ENCODE results near the gene XXYLT1. TPM values are rescaled to one million over a fixed set of nuclear protein-coding genes. Genes with fewer than 3 reads are reported as not detected.

XXYLT1 gene
- polyA plus RNA-seq, 4 donors, result 28.9 to 35.7 (median 31.3) TPM

DNA sequence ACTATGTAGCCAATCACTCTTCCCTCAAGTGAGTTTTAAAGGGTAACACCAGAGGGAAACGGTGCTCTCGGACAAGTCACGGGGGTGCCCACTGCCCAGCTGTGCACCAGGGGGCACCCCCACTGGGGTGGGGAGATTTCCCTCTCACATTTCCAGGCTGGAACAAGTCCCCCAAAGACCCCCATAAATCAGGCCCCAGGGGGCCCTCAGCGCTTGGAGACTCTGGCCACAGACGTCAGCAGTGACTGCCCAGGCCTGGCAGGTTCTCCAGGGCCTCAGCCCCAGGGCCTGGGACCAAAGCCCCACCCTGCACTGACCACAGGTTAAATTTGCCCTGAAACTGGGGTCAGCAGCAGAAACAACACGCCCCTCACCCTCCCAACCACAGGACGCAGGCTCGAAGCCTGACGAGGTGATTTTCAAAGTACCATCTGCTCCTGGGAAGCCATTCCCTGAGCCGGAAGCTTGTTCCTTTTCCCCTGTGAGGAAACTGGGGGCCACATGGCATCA lies 17.0 kb downstream of the XXYLT1 start:
- DNase-seq (ENCODE audit: low read depth in 4 of 4, low spot score in 3 of 4), result no peak

DNA sequence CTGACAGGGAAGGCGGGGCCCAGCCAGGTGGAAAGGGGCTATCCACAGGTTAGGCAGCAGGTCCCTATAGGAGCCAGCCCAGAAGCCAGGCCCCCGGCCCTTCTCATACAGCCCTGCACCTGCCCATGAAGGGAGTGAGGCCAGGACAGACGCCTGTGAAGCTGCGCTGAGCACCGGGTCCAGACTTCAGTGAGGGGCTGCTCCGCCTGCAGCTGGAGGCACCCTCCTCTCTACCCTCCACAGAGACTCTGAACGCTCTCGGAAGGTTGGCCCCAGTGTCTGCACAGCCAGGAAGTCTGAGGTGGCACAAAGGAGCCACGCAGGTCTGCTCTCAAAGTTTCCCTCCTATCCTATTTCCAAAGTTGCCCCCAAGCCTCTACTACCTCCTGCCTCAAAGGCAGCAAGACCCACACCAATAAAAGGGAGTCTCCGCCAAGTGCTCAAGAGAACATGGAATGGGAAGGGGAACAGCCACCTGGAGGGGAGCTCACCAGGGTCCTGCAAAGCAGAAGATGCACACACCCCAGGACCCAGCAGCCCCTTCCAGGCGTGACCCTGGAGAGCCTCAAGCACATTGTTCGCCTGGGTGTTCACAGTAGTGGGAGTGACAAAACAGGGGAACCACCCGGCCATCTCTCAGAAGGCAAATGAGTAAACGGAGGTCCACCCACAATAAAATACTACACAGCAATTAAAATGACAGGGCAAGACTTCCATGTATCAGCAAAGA lies 19.5 kb downstream of the XXYLT1 start:
- no peak for DNase-seq (ENCODE audit: low read depth in 4 of 4, low spot score in 3 of 4)

DNA sequence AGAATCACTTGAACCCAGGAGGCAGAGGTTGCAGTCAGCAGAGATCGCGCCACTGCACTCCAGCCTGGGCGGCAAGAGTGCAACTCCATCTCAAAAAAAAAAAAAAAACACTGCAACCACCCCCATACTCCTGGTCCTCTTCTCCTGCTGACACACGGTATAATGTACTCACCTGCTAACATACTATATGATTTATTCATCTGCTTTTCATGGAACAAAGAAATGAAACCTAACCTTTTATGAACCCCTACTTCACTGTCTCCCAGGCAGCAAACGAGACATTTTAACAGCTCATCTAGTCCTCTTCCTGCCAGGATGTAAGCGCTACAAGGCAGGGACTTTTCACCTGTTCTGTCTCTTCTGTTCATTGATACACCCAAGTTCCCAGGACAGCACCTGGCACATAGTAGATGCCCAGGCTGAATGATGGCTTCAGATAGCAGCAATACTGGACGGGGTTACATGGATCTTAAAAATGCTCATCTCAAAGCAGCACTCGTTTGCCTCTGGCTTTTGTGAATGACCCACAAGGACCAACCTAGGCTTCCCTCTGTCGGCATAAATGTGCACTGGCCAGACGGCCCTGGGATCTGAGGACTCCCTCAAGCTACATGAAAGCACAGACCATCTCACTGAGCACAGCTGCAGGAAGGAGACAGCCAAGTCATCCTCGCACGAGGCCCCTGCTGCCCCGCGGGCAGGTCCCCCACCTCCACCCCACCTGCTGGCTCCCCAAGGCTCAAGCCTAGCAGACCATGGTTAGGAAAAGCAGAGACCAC lies 20.3 kb downstream of the XXYLT1 start:
- no peak for DNase-seq (ENCODE audit: low read depth in 4 of 4, low spot score in 3 of 4)

DNA sequence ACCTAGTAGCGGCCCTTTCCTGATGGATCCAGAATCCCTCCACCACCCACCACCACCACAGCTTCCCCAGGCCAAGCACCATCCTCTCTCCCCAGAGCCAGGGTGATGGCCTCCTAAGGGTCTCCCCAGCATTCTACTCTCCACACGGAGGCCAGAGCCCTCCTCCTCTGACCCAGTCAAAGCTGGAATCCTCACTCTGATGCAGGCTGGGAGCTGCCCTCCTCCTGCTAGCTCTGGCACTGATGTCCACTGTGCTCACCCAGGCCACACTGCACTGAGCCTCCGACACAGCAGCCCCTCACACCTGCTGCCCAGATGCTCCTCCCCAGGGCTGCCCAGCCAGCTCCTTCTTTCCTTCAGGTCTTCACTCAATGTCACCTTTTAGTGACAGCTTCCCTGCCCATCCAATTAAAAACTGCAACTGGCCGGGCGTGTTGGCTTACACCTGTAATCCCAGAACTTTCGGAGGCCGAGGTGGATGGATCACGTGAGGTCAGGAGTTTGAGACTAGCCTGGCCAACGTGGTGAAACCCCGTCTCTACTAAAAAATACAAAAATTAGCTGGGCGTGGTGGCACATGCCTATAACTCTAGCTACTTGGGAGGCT lies 21.0 kb downstream of the XXYLT1 start:
- DNase-seq (ENCODE audit: low read depth in 4 of 4, low spot score in 3 of 4), result no peak

DNA sequence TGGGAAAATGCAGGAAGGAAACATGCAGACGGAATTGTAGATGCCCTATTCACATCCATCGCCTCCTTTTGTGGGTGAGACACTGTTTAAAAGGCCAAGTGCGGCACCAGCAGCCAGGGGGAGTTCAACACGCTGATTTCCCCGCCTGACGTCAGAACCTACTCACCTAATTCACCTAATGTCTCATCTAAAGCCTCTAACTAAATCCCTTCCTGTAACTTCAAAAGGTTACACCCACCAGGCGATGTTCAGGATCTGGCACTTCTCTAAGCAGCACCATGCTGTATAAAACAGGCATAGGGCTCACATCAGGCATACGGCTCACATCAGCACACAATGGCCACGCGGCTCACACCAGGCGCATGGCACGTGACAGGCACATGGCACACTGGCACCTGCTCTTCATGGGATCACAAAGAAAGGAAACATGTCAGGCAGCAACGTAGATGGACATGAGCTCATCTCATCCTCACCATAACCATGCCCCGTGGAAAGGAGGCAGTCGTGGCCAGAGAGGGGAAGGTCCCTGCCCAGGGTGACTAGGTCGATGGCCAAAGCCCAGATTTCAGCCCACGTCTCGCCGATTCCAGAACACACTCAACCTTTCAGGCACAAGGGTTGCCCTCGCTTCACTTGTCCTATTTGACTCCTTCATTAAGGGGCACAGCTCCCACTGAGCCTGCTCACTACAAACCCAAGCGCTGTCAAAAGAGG lies 21.7 kb downstream of the XXYLT1 start:
- DNase-seq (ENCODE audit: low read depth in 4 of 4, low spot score in 3 of 4), result no peak

DNA sequence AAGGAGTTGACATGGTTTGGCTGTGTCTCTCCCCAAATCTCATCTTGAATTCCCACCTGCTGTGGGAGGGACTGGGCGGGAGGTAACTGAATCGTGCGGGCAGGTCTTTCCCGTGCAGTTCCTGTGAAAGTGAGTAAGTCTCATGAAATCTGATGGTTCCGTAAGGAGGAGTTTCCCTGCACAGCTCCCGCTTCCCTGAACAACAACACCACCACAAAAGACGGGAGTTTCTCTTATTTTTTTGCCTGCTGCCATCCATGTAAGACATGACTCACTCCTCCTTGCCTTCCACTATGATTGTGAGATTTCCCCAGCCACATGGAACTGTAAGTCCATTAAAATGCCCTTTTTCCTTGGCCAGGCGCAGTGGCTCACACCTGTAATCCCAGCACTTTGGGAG lies 22.7 kb downstream of the XXYLT1 start:
- DNase-seq (ENCODE audit: low read depth in 4 of 4, low spot score in 3 of 4), result no peak

DNA sequence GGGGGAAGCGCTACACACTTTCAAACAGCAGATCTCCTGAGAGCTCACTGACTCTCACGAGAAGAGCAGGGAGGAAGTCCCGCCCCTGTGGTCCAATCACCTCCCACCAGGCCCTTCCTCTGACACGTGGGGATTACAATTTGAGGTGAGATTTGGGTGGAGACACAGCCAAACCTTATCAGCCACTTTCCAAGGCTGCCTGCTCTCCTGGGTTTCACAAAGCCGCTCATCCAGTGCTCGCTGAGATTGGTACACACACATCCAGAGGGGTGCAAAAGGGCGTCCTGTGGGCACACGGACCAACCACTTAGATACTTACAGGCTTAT lies 23.1 kb downstream of the XXYLT1 start:
- no peak for DNase-seq (ENCODE audit: low read depth in 4 of 4, low spot score in 3 of 4)

DNA sequence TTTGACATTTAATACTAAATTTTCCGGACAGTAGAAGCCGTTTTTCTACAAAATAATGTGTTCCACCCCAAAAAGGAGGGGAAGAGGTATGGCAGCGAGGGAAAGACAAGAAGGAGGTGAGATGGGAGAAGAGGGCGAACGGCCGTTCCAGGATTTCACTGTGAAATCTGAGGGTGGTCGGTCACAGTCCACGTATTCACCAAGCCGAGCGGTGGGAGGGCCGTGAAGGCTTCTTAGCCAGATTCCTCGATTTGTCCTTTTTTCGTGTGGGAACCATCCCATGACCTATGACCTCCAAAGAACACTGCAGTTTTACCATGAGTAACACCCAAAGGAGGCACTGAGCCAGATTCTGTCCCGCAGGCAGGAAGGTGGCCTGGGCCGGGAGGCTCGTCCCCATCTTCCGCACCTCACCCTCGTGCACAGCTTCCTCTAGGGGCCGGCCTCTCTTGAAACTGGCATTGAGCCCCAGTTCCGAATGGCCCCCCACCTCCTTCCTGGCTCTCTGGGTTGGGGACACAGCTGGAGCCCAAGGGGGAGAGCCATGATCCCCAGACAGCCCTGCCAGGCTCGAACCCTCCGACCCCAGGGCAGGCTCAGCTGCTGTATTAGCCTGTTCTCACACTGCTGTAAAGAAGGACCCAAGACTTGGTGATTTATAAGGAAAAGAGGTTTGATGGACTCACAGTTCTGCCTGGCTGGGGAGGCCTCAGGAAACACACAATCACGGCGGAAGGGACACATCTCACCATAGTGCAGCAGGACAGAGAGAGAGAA lies 23.7 kb downstream of the XXYLT1 start:
- DNase-seq (ENCODE audit: low read depth in 4 of 4, low spot score in 3 of 4), result no peak

DNA sequence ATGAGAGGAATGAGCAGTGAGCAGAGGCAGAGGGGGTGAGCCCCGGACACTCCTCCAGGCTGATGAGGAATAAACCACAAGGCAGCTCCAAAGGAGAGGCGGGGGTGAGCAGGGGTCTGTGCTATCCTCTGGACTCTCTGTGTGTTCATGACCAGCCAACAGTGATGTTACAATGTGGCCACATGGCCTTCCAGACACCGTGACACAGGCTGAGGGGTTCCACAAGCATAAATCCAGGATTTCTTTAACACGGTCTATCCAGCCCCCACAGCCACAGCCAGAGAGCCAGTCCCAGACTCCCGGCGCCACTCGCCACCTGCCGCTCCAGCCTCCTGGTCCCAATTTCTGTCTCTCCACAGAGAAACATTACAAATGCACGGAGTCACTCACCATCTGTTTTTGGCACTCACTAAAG lies 24.4 kb downstream of the XXYLT1 start:
- no peak for DNase-seq (ENCODE audit: low read depth in 4 of 4, low spot score in 3 of 4)

DNA sequence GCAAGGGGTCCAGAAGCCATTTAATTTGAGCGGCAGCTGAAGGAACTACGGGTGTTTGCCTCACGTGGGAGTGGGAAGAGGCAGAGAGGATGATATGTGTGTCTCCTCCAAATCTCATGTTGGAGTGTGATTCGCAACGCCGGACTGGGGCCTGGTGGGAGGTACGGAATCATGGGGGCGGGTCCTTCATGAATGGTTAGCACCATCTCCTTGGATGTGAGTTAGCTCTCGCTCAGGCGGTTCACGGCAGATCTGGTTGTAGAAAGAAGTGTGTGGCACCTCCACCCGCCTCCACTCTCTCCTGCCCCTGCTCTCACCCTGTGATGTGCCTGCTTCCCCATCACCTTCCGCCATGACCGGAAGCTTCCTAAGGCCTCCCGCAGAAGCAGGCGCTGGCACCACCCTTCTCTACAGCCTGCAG lies 25.4 kb downstream of the XXYLT1 start:
- no peak for DNase-seq (ENCODE audit: low read depth in 4 of 4, low spot score in 3 of 4)

DNA sequence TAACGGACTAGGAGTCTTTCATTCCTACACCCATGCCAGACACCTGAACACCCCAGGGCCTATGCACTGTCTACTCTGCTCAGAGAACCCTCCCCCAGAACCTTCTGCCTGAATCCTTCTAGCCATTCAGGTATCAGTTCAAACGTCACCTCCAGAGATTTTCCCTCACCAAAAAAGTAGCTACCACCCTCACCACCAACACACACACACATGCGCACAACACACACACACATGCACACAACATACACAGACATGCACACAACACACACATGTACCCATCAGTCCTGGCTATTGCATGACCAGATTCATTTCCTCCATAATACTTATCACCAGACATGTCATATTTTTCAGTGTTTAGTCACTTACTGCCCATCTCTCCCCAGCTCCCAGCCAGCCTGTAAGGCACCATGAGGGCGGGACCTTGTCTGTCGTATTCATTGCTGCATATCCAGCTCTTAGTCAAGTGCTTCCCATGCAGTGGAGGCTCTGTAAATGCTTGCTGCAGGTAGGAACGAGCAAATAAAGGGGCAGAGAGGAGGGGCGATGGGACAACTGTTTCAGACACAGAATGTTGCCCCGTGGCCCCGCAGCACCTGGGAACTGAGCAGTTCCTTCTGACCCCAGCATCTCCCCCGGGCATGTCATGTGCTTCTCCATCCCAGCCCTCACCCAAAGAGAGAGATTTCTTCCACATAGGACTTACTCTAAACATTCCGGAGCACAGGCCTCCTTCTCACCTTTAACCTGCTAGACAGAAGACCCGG lies 29.2 kb downstream of the XXYLT1 start:
- no peak for DNase-seq (ENCODE audit: low read depth in 4 of 4, low spot score in 3 of 4)

DNA sequence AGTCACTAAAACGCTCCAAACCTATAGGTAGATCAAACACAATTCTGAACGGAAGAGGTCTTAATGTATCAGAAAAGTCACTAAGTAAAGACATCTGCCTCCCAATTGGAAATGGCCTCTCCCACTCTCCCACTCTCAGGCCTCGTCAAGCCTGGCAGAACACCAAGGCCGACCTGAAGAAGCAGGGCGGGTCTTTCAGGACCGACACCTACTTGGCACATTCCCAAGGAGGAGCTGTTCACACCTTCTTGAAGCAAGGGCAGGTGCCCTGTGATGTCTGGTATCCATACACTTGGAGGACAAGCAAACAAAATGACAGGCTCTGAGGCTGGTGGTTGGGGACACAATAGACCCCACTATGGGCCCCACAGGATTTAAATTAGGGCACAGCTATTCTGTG lies 30.0 kb downstream of the XXYLT1 start:
- no peak for DNase-seq (ENCODE audit: low read depth in 4 of 4, low spot score in 3 of 4)

DNA sequence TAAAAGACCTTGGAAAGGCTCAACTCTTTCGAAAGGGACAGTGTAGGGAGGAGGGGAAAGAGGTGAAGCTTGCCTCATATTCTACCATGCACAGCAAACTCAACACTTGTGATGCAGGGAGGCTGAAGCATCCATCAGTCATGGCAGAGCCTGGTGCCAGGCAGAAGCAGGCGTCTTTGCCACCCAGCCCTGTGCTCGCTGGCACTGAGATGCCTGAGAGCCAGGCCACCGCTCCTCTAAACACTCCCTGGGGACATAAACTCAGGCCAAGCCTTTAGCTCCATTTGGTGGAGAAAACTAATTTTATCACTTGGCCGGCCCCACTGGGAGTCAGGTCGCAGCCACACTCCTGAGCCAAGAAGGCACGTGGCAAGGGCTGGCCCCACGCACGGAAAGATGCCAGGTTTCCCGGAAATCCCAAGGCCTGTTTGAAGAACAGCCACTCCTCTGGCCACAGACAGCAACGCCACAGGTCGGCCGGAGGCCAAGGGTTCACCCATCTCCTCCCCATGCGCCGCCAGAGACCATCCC lies 30.7 kb downstream of the XXYLT1 start:
- DNase-seq (ENCODE audit: low read depth in 4 of 4, low spot score in 3 of 4), result no peak

DNA sequence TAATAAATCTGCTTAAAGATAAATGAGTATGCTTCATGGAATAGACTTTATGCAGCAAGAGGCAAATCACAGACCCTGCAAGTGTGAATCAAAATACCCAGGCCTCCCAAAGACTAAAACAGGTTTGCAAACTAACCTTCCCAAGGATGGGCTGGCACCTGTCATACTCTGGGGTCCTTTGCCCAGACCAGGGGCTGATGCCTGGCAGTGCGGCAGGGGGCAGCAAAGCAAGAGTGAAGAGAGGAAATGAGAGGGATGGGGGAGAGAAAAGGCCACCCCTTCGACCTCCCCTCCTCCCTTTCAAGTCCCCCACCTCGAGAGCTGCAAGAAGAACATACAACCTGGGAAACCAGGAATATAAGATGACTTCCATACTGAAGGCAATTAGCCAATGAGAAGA lies 31.8 kb downstream of the XXYLT1 start:
- no peak for DNase-seq (ENCODE audit: low read depth in 4 of 4, low spot score in 3 of 4)

DNA sequence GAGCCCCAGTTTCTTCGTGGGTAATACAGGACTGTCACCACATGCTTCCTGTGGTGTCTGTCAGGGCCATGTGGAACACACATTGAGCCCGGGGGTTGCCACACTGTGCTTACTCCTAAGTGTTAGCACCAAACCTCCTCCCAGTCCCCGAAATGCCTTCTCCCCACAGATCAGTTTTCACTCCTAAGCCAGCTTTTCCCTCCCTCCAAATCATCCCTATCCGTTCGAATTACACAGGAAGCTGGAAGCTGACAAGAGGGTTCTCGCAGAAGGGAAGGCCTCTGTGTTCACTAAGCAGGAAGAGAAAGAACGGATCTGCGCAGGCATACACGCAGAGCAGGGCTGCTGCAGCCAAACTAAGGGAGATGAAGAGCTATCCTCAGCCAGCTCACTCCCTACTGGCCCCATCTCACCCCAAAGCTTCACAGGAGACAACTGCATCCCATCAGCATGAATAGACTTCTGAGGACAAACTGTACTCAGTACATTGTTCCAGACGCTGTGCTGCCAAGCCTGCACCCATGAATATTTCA lies 32.3 kb downstream of the XXYLT1 start:
- no peak for DNase-seq (ENCODE audit: low read depth in 4 of 4, low spot score in 3 of 4)

DNA sequence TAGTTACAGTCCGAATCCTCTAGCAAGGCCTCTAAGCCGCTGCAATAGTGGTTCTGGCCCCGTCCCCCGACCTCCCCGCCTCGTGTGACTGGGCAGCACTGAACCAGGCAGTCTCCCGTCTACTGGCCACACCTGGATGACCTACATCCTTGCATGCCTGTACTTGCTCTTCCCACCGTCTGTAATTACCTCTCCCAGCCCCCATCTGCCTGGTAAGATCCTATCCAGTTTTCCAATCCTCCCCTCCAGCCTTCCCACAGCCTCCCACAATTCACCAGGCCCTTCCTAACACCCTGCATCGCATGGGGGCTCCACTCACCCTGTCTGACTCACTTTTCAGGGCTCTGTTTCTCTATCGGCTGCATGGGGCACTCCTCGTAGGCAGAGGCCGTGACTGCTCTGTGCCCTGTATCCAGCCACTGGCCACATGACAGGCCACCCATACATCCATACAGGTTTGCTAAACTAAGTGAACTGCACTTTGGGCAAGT lies 32.8 kb downstream of the XXYLT1 start:
- DNase-seq (ENCODE audit: low read depth in 4 of 4, low spot score in 3 of 4), result no peak

DNA sequence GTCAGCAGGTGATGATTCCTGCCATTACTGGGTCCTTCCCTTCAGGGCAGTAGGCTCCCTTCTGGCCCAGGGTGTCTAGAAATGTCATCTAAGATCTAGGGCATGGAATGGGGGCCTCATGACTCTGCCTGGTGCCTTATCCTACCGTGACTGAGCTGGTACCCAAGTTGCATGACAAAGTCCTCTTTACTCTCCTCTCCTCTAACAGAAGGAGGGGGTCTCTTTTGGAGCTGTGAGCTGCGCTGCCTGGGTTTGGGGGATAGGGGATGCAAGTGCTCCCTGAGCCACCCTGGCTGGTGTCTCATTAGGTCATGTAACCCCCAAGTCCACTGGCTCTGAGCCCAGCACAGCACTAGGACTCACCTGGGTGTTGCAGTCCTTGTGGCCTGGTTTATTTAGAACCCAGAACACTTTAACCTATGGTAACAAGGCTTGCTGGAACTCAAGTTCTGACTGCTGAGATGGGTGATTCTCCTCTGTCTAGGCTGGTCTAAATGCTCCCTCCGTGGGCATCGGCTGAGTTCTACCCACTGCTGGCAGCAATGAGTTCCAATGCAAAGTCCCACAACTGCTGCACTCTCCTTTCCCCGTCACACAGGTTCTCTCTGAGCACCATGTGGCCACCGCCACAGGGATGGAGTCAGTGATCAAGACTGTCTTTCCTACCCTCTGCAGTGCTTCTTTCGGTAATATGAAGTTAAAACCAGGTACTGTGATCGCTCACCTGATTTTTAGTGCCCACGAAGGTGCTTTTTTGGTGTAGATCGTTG lies 34.0 kb downstream of the XXYLT1 start:
- no peak for DNase-seq (ENCODE audit: low read depth in 4 of 4, low spot score in 3 of 4)
